HG02571 (cell line): ENCODE data around the gene PTK6.
"Not testable (repeated sequence)": the region's sequence is repeated elsewhere in the genome, so short reads cannot be mapped to it uniquely, and the experiment has no call there.

Experiments
- ATAC-seq: cut with Tn5 transposase; IDR thresholded peaks from one replicate; pipeline ENCODE4 v1.9.1; 2021; ENCODE audit warnings: mild to moderate bottlenecking, moderate library complexity; ENCODE audit not compliant: unreplicated experiment

Gene PTK6

GRCh38 chr20:63536997-63537524 is at the start of gene PTK6:
TSS of gene PTK6 (minus strand) at chr20:63537376. CDS start at chr20:63537314, 62 bp downstream.
- ATAC-seq = peak; percentile 8

- no peak for ATAC-seq
These were observed 49.6 kb upstream of the PTK6 start for GRCh38 chr20:63586797-63587196.

- no peak for ATAC-seq
These were observed 48.7 kb upstream of the PTK6 start for GRCh38 chr20:63585616-63586565.

GRCh38 chr20:63582382-63583063 is 45.3 kb upstream of the PTK6 start:
- ATAC-seq = no peak

- no peak for ATAC-seq
These were observed 43.8 kb upstream of the PTK6 start for GRCh38 chr20:63580796-63581461.

- ATAC-seq = no peak
These were observed 42.0 kb upstream of the PTK6 start for GRCh38 chr20:63579017-63579694.

- ATAC-seq = no peak
These were observed 41.2 kb upstream of the PTK6 start for GRCh38 chr20:63578224-63579016.

- ATAC-seq = no peak
These were observed 40.2 kb upstream of the PTK6 start for GRCh38 chr20:63577317-63577894.

- ATAC-seq = no peak
These were observed 39.1 kb upstream of the PTK6 start for GRCh38 chr20:63576311-63576710.

- no peak for ATAC-seq
These were observed 37.9 kb upstream of the PTK6 start for GRCh38 chr20:63574829-63575743.

GRCh38 chr20:63574156-63574828 is 37.1 kb upstream of the PTK6 start, which contains the start of gene HELZ2:
TSS of gene HELZ2 (minus strand) at chr20:63574239. CDS start at chr20:63572385, 1,854 bp downstream.
- ATAC-seq = peak; percentile 53

- ATAC-seq = no peak
These were observed 36.5 kb upstream of the PTK6 start for GRCh38 chr20:63573647-63574131.

GRCh38 chr20:63572788-63573646 is 35.8 kb upstream of the PTK6 start:
- no peak for ATAC-seq

GRCh38 chr20:63572071-63572787 is 35.1 kb upstream of the PTK6 start:
- no peak for ATAC-seq

GRCh38 chr20:63571087-63571478 is 33.9 kb upstream of the PTK6 start:
- ATAC-seq = not testable (repeated sequence)
